HG03025 (cell line): ENCODE measurements around the gene PADI4.

ENCODE experiments used
- ATAC-seq: cut with Tn5 transposase; IDR thresholded peaks from one replicate; pipeline ENCODE4 v1.9.1; 2021; ENCODE audit warnings: mild to moderate bottlenecking, moderate library complexity; ENCODE audit not compliant: unreplicated experiment, low FRiP score

PADI4 gene

DNA sequence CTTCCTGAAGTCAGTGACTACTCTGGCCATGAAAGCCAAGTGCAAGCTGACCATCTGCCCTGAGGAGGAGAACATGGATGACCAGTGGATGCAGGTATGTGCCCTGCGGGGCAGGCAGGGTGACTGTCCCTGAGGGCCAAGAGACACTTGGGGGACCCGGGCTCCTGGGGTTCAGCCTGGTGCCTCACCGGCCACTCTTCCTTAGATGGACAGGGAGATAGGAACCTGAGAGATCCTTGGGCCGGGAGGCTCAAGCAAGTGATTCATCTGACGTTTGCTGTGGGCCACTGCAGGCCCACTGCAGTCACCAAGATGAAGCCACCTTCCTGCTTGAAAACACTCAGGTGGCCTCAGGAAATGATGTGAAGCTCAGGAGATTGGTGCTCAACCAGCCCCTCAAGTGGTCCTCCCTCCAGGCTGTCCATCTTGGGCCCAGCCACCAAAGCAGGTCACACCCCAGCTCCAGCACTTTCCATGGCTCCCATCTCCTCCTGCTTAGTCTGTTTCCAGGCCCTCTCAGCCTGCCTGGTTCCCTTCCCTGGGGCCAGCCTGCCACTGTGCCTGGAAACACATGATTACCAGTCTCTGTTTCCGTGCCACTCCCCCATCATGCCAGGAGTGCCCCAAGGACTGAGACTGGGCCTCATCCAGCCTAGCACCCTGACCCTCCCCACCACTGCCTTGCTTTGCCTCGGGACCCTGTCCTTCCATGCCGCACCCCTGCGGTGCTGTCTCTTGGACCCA lies 38.2 kb downstream of the PADI4 start:
- ATAC-seq = no peak

DNA sequence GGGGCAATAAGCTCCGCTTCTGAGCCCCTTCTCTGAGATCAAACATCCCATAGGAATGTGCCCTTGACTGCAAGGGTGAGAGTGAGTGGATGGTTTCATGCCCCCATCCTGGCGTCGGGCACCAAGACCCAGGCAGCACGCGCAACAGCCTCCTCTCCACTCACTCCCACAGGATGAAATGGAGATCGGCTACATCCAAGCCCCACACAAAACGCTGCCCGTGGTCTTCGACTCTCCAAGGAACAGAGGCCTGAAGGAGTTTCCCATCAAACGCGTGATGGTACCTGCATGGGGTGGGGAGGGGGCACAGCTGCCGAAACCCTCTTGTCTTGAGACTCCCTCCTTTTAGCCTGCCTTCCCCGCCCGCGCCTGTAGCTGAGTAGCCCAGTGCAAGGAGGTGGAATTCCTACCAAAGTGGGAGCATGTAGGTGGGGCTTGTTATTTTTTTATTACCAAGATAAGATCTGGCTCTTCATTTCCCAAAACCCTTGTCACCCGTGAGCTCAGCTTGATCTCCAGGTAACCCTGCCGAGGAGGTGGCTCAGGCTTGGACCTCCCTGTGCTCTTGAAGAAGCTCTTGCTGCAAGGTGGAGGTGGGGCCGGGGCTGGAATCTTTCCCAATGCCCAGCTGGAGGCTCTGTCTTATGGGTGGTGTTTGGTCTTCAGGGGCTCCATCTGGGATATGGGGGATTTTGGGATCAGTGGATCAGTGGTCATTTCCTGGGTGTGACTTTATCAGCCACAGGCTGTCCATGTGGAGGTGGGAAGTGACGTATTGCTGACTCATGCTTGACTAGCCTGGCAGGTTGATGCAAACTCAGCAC lies 40.0 kb downstream of the PADI4 start:
- no peak for ATAC-seq

DNA sequence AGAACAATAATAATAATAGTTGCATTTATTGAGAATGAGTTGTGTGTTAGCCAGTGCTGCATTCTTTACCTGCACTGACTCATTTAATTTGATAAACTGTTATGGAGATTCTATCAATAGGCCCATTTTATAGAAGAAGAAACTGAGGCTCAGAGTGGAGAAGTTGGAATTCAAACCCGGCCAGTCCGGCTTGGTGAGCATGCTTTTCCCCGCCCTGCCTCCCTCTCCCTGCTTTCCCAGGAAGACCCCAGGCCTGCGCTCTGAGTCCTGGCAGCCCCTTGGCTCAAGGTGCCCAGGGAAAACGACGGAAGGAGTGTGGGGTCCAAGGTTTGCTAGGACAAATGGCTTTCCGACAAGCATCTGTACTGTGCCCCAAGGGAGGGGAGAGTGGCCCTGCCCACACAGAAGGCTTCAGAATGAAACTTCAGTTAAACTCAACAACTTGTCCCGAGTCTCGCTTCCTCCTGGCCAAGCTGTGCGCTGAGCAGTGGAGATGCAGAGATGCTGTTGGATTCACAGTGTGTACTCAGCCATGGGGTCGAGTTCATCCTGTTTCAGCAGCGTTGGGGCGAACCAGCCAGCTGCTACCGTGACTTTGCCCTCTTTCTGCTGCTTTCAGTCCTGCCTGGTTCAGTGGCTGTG lies 40.7 kb downstream of the PADI4 start:
- peak; percentile 43 for ATAC-seq

DNA sequence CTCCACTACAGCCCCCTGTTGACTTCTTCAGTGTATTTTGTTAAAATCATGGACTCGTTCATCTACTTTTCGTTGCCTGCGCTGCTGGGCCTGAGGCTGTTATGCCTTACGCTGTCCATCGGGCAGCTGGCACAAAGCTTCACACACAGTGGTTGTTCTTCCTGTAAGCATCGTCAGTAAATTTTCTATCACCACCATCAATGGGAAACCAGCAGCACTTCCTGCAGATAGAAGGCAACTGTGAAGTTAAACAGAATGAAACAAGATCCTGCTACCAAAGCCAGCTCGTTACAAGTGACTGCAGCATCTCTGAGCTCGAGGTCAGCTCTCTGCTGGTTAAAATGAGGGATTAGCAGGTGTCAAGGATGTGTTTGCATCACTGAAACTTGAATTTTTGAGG lies 42.1 kb downstream of the PADI4 start:
- no peak for ATAC-seq

- ATAC-seq = no peak
Observed at GRCh38 chr1:17350928-17351446, 43.0 kb downstream of the PADI4 start.

GRCh38 chr1:17351598-17352324 lies 43.8 kb downstream of the PADI4 start:
- ATAC-seq = no peak

GRCh38 chr1:17352419-17352909 lies 44.5 kb downstream of the PADI4 start:
- ATAC-seq = no peak

DNA sequence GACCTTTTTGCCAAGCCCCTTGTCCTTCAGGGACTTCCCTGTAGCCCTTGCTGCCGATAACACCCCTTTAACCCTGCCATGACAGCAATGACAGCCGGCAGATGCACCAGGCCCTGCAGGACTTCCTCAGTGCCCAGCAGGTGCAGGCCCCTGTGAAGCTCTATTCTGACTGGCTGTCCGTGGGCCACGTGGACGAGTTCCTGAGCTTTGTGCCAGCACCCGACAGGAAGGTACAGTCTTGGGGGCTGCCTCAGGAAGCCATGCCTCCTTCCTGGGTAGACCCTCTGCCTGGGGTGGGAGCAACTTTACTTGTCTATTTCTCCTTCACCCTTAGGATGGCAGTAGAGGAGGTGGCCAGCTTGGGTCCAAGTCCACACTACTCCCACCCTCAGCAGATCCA lies 47.9 kb downstream of the PADI4 start:
- ATAC-seq = no peak

DNA sequence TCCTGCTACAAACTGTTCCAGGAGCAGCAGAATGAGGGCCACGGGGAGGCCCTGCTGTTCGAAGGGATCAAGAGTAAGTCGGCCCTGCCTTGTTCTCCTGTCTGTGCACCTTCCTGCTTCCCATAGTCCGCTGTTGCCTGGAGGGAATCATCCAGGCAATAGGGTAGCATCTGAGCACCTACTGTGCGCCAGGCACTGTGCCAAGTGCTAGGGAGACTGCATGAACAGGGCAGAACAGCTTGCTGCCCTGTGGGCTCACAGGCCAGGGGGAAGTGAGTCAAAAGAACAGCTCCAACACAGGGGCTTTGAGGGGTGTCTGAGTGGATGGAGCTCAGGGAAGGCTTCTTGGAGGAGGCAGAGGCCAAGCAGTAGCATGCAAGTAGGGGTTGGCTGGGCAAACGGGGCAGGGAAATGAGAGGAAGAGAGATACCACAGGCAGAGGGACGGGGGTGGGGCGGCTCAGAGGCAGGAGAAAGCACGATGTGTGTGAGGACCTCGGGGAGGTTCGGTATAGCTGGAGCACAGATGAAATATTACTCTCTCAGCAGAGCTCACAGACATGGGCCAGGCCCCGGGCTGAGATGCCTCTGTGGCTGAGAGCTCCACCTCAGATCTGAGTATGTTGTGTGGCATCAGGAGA lies 48.5 kb downstream of the PADI4 start:
- no peak for ATAC-seq

DNA sequence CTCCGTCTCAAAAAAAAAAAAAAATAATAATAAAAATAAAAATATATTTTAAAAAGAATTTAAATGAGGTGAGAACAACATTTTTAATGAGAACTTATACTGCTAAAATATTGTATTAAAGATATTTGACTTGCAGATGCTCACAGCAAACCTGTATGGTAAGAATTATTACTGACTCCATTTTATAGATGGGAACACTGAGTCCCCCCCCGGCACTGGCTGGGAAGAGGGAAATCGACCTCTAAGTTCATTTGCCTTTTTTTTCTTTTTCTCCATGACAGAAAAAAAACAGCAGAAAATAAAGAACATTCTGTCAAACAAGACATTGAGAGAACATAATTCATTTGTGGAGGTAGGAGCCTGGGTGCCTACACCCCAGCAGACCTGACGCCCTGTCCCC lies 50.6 kb downstream of the PADI4 start:
- no peak for ATAC-seq

DNA sequence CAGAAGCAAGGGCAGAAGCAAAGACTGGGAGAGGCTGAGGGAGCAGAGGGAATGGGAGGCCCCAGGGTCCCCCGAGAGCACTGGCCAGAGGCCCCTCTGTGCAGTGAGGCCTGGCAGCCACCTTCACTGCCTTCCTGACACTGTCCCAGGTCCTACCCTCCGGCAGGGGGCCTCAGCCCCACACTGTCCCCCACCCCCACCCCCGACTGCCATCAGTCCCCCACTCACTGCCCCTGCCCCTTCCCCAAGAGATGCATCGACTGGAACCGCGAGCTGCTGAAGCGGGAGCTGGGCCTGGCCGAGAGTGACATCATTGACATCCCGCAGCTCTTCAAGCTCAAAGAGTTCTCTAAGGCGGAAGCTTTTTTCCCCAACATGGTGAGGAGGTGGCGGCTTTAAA lies 51.0 kb downstream of the PADI4 start:
- no peak for ATAC-seq

DNA sequence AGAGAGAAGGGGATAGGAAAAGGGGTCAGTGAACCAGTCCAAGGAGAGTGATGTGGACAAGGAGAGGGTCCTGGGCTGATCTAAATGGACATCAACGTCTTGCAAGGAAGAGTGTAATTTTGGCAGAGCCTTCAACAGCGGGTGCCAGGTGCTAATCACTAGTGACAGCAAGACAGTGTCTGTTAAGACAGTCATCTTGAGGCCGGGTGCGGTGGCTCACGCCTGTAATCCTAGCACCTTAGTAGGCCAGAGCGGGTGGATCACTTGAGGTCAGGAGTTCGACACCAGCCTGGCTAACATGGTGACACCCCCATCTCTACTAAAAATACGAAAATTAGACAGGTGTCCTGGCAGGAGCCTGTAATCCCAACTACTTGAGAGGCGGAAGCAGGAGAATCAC lies 51.8 kb downstream of the PADI4 start:
- no peak for ATAC-seq

GRCh38 chr1:17360272-17360956 lies 52.4 kb downstream of the PADI4 start:
- no peak for ATAC-seq

DNA sequence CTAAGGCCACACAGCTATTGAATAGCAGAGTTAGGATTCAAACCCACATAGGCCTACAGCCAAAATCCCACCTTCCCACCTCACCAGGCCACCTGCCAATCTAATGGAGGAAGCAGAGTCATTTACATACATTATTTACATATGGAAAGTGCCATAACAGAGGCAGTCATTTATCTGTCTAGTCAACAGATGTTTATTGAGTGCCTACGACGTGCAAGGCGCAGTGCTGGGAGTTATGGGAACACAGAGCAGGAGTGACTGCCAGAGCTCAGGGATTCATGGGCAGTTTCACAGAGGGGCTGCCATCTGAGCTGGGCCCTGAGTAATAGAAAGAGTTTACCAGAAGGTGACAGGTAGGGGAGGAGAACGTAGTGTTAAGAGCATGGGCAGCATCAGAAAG lies 53.7 kb downstream of the PADI4 start:
- no peak for ATAC-seq

GRCh38 chr1:17363351-17363750 lies 55.4 kb downstream of the PADI4 start:
- ATAC-seq = no peak

- no peak for ATAC-seq
Observed at GRCh38 chr1:17363771-17364170, 55.8 kb downstream of the PADI4 start.

- no peak for ATAC-seq
Observed at GRCh38 chr1:17365293-17365692, 57.3 kb downstream of the PADI4 start.

- ATAC-seq = no peak
Observed at GRCh38 chr1:17369466-17369865, 61.5 kb downstream of the PADI4 start.

- no peak for ATAC-seq
Observed at GRCh38 chr1:17370618-17371017, 62.6 kb downstream of the PADI4 start.
